Inflammatory macrophage treated with lipopolysaccharide for 1 hour (primary cell): ENCODE results near the gene POGZ.
"Not testable (repeated sequence)": the region's sequence is repeated elsewhere in the genome, so short reads cannot be mapped to it uniquely, and the experiment has no call there.

ENCODE experiments used
- DNase-seq, 2 donors: peaks; one replicate each; pipeline ENCODE4 v3.0.0-alpha.2; 2020 to 2022

Gene POGZ

GRCh38 chr1:151475175-151475574, 15.9 kb upstream of the POGZ start:
- DNase-seq, result no peak

- DNase-seq, result no peak
These were observed 15.5 kb upstream of the POGZ start for GRCh38 chr1:151474745-151475144.

GRCh38 chr1:151472856-151473731, 13.8 kb upstream of the POGZ start:
- DNase-seq, result peak; percentile 66 to 69

- DNase-seq, result no peak
These were observed 5.7 kb upstream of the POGZ start for GRCh38 chr1:151465026-151465425.

- DNase-seq, result no peak
These were observed 2.4 kb upstream of the POGZ start for GRCh38 chr1:151461694-151462093.

- peak; percentile 39 to 49 for DNase-seq
These were observed 428 bp downstream of the POGZ start for GRCh38 chr1:151458802-151459330.

GRCh38 chr1:151457911-151458801, 1.1 kb downstream of the POGZ start:
- DNase-seq, result peak; percentile 51 to 66

GRCh38 chr1:151455966-151456365, 3.3 kb downstream of the POGZ start:
- no peak for DNase-seq

GRCh38 chr1:151455231-151455630, 4.1 kb downstream of the POGZ start:
- DNase-seq, result no peak

- no peak for DNase-seq
These were observed 11.6 kb downstream of the POGZ start for GRCh38 chr1:151447696-151448095.

- DNase-seq, result no peak
These were observed 14.5 kb downstream of the POGZ start for GRCh38 chr1:151444783-151445177.

GRCh38 chr1:151443846-151444782, 15.2 kb downstream of the POGZ start:
- DNase-seq, result peak; percentile 74 to 93

GRCh38 chr1:151437396-151437795, 21.9 kb downstream of the POGZ start:
- not testable (repeated sequence) for DNase-seq

GRCh38 chr1:151436985-151437384, 22.3 kb downstream of the POGZ start:
- no peak for DNase-seq

GRCh38 chr1:151435174-151435573, 24.1 kb downstream of the POGZ start:
- DNase-seq, result no peak

- DNase-seq, result not testable (repeated sequence)
These were observed 25.5 kb downstream of the POGZ start for GRCh38 chr1:151433827-151434226.

- no peak for DNase-seq
These were observed 31.2 kb downstream of the POGZ start for GRCh38 chr1:151428068-151428467.

GRCh38 chr1:151425103-151425502, 34.2 kb downstream of the POGZ start:
- DNase-seq, result no peak

GRCh38 chr1:151419819-151420218, 39.5 kb downstream of the POGZ start:
- DNase-seq, result no peak

- peak; percentile 38 to 82 for DNase-seq
These were observed 41.2 kb downstream of the POGZ start for GRCh38 chr1:151418081-151418480.

- no peak for DNase-seq
These were observed 43.1 kb downstream of the POGZ start for GRCh38 chr1:151416231-151416630.

GRCh38 chr1:151411884-151412283, 47.4 kb downstream of the POGZ start:
- no peak for DNase-seq
